OCI-LY7 (cell line): ENCODE data around the gene ACER2. TPM values are rescaled to one million over a fixed set of nuclear protein-coding genes. Genes with fewer than 3 reads are reported as not detected.

Source experiments
- BruUV-seq: library from RNA; stranded (reverse); fragments of 400-500 nt; replicated peaks from 2 replicates; lab custom pipeline; 2021; lab: Mats Ljungman, UMichigan
- CTCF ChIA-PET: fragments of 300-600 bp; sonication (Branson Sonifier 250); formaldehyde crosslinking; loops from one replicate; lab custom pipeline; 2022; ENCODE audit warnings: antibody characterized with exemption; ENCODE audit not compliant: unreplicated experiment; lab: Charles Lee
- POLR2A ChIA-PET: fragments of 300-600 bp; sonication (Branson Sonifier 250); formaldehyde crosslinking; loops from one replicate; lab custom pipeline; 2022; ENCODE audit warnings: antibody characterized with exemption; lab: Charles Lee
- DNase-seq: peaks from one replicate; pipeline ENCODE4 v3.0.0-alpha.2; 2015; ENCODE audit warnings: low spot score
- H2AFZ ChIP-seq: fragments of 200-600 bp; sonication (generic), shearing (Covaris generic); 2 replicates; pipeline ENCODE4 v1.6.1; 2014; ENCODE audit warnings: mild to moderate bottlenecking, antibody characterized with exemption, low read length, moderate library complexity
- H3K27ac ChIP-seq: fragments of 200-600 bp; sonication (generic); 2 replicates; pipeline ENCODE4 v1.5.1; 2014; ENCODE audit warnings: mixed run types, low read depth, mild to moderate bottlenecking, moderate library complexity, low read length, inconsistent platforms; ENCODE audit not compliant: poor library complexity, severe bottlenecking
- H3K36me3 ChIP-seq: fragments of 200-600 bp; sonication (generic); 2 replicates; pipeline ENCODE4 v1.6.1; 2014; ENCODE audit warnings: mild to moderate bottlenecking, antibody characterized with exemption, low read length, moderate library complexity, mixed read lengths; ENCODE audit not compliant: insufficient read depth
- H3K4me1 ChIP-seq: fragments of 200-600 bp; sonication (generic); 2 replicates; pipeline ENCODE4 v1.5.1; 2014; ENCODE audit warnings: mild to moderate bottlenecking, low read length; ENCODE audit not compliant: insufficient read depth, poor library complexity, severe bottlenecking
- H3K4me2 ChIP-seq: fragments of 200-600 bp; sonication (generic); 2 replicates; pipeline ENCODE4 v1.6.1; 2014; ENCODE audit warnings: mild to moderate bottlenecking, low read length
- H3K4me3 ChIP-seq: fragments of 200-600 bp; sonication (generic); 2 replicates; pipeline ENCODE4 v1.5.1; 2014; ENCODE audit warnings: mild to moderate bottlenecking, low read depth, low read length; ENCODE audit not compliant: poor library complexity, severe bottlenecking
- H3K79me2 ChIP-seq: fragments of 200-600 bp; sonication (generic); 2 replicates; pipeline ENCODE4 v1.6.1; 2016; ENCODE audit warnings: low read depth, mild to moderate bottlenecking, low read length, moderate library complexity, mixed read lengths; ENCODE audit not compliant: insufficient read depth
- H3K9me2 ChIP-seq: fragments of 200-600 bp; sonication (generic); 2 replicates; pipeline ENCODE4 v1.6.1; 2016; ENCODE audit warnings: mild to moderate bottlenecking, low read length, mixed read lengths; ENCODE audit not compliant: insufficient read depth
- H3K9me3 ChIP-seq: fragments of 200-600 bp; sonication (generic); 2 replicates; pipeline ENCODE4 v1.6.1; 2014; ENCODE audit warnings: mild to moderate bottlenecking, mixed run types, low read length, mixed read lengths
- H4K20me1 ChIP-seq: fragments of 200-600 bp; sonication (generic); 2 replicates; pipeline ENCODE4 v1.6.1; 2014; ENCODE audit warnings: mild to moderate bottlenecking, antibody characterized with exemption, low read length, moderate library complexity, mixed read lengths; ENCODE audit not compliant: insufficient read depth
- EZH2phosphoT487 ChIP-seq: fragments of 200-600 bp; sonication (generic); IDR thresholded peaks from 2 replicates; pipeline ENCODE4 v1.6.1; 2018; ENCODE audit warnings: low read depth, borderline replicate concordance, mild to moderate bottlenecking, mixed run types, antibody characterized with exemption, low read length, moderate library complexity, mixed read lengths
- intact Hi-C: fragments of 100-400 bp; cut with micrococcal nuclease; formaldehyde crosslinking; loops from one replicate; pipeline ENCODE4 v1.10.0; 2022; ENCODE audit not compliant: unreplicated experiment
- total RNA-seq, 2 experiments: library from RNA; depleted of rRNA in 1 of 2; stranded (reverse); fragments of >200 nt in 1 of 2; shearing (Covaris generic) in 1 of 2; gene quantifications; 2 replicates each; pipeline ENCODE4 v1.2.3, GENCODE V29; 2014 to 2022
- TF ChIP-seq, protein P1 (sequence below): fragments of 200-600 bp; sonication (generic); conservative IDR thresholded peaks from 2 replicates; pipeline ENCODE4 v1.5.1; 2014; ENCODE audit warnings: mild to moderate bottlenecking, antibody characterized with exemption, low read length, moderate library complexity, mixed read lengths

ACER2 gene
- total RNA-seq, 2 experiments from 2014 or later = 1.4 to 1.8 TPM

GRCh38 chr9:19378647-19379046 is 30.2 kb upstream of the ACER2 start:
- POLR2A ChIA-PET = no interaction called here

GRCh38 chr9:19379283-19379682 is 29.5 kb upstream of the ACER2 start:
- DNase-seq = no peak
- Histone ChIP-seq H3K4me1 (peaks cover 42% of the 10 kb centered on the region), H3K79me2 (peaks cover 49% of the 10 kb centered on the region), H2AFZ (no peak overlapping the region), H3K4me3 (peak overlapping the region; percentile 96), H4K20me1 (peaks cover 43% of the 10 kb centered on the region), H3K36me3 (peaks cover 57% of the 10 kb centered on the region), H3K9me2 (no peaks in the 10 kb centered on the region), H3K9me3 (no peaks in the 10 kb centered on the region), H3K27ac (peak overlapping the region; percentile 75), H3K4me2 (peak overlapping the region; percentile 93)
- ChIA-PET POLR2A (interaction anchor here (0.9 to 1.1 kb wide), 3 partner anchors 16 to 157 kb away, joined by 3 read pairs; no protein-coding TSS in a partner anchor), CTCF (no interaction called here)
- intact Hi-C loops = no loop called here
- TF ChIP-seq, protein P1, sequence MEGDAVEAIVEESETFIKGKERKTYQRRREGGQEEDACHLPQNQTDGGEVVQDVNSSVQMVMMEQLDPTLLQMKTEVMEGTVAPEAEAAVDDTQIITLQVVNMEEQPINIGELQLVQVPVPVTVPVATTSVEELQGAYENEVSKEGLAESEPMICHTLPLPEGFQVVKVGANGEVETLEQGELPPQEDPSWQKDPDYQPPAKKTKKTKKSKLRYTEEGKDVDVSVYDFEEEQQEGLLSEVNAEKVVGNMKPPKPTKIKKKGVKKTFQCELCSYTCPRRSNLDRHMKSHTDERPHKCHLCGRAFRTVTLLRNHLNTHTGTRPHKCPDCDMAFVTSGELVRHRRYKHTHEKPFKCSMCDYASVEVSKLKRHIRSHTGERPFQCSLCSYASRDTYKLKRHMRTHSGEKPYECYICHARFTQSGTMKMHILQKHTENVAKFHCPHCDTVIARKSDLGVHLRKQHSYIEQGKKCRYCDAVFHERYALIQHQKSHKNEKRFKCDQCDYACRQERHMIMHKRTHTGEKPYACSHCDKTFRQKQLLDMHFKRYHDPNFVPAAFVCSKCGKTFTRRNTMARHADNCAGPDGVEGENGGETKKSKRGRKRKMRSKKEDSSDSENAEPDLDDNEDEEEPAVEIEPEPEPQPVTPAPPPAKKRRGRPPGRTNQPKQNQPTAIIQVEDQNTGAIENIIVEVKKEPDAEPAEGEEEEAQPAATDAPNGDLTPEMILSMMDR = no peak
- no TSS peak for BruUV-seq

More at GRCh38 chr9:19378647-19379046, 30.2 kb upstream of the ACER2 start:
- DNase-seq = no peak
- H3K27ac ChIP-seq = peak overlapping the region; percentile 75
- H3K79me2 ChIP-seq = peaks cover 49% of the 10 kb centered on the region
- no peaks in the 10 kb centered on the region for H3K9me3 ChIP-seq
- no peak for TF ChIP-seq EZH2phosphoT487
- TF ChIP-seq, protein P1 = no peak
- peak overlapping the region; percentile 93 for H3K4me2 ChIP-seq
- H2AFZ ChIP-seq = no peak overlapping the region
- CTCF ChIA-PET = no interaction called here
- H3K36me3 ChIP-seq = peaks cover 64% of the 10 kb centered on the region
- H3K9me2 ChIP-seq = no peaks in the 10 kb centered on the region
- peaks cover 43% of the 10 kb centered on the region for H4K20me1 ChIP-seq
- H3K4me1 ChIP-seq = peaks cover 42% of the 10 kb centered on the region
- intact Hi-C loops = no loop called here
- BruUV-seq = no TSS peak
- H3K4me3 ChIP-seq = peak overlapping the region; percentile 96

GRCh38 chr9:19379697-19380046 is 29.1 kb upstream of the ACER2 start:
- Histone ChIP-seq H3K4me2 (peak overlapping the region; percentile 93), H3K9me2 (no peaks in the 10 kb centered on the region), H3K4me1 (peaks cover 42% of the 10 kb centered on the region), H3K27ac (peak overlapping the region; percentile 75), H3K9me3 (no peaks in the 10 kb centered on the region), H3K4me3 (peak overlapping the region; percentile 96), H3K79me2 (peaks cover 49% of the 10 kb centered on the region), H4K20me1 (peaks cover 43% of the 10 kb centered on the region), H2AFZ (no peak overlapping the region), H3K36me3 (peaks cover 53% of the 10 kb centered on the region)
- BruUV-seq = no TSS peak
- CTCF ChIA-PET = no interaction called here
- POLR2A ChIA-PET = interaction anchor here (0.9 to 1.1 kb wide), 4 partner anchors 17 to 157 kb away, joined by 3 read pairs; no protein-coding TSS in a partner anchor
- no peak for TF ChIP-seq EZH2phosphoT487
- TF ChIP-seq, protein P1 = no peak
- intact Hi-C loops = loop anchor here (1.0 to 2.0 kb wide), 4 partner anchors 29 to 330 kb away; partner anchors contain the start of genes DENND4C and RRAGA
- DNase-seq = peak; percentile 51
